RWPE2 (cell line): ENCODE data around the gene CGN.

ENCODE experiments used
- ATAC-seq: fragments of 200-7000 bp; cut with Tn5 transposase; 3 replicates; pipeline ENCODE4 v1.9.1; 2021; ENCODE audit warnings: low read depth
- DNase-seq: peaks from one replicate; pipeline ENCODE4 v3.0.0-alpha.2; 2020; ENCODE audit warnings: low spot score
- H3K27ac ChIP-seq: fragments of 450-650 bp; 2 replicates; pipeline ENCODE4 v1.5.1; 2017; ENCODE audit warnings: mild to moderate bottlenecking; ENCODE audit not compliant: poor library complexity, severe bottlenecking
- H3K27me3 ChIP-seq: fragments of 250-450 bp; sonication (Bioruptor Pico); 2 replicates; pipeline ENCODE4 v1.5.1; 2021; ENCODE audit warnings: mild to moderate bottlenecking, moderate library complexity; ENCODE audit not compliant: insufficient read depth, poor library complexity, severe bottlenecking
- H3K36me3 ChIP-seq: fragments of 250-450 bp; sonication (Bioruptor Pico); 2 replicates; pipeline ENCODE4 v1.5.1; 2020; ENCODE audit warnings: low read depth, mild to moderate bottlenecking, moderate library complexity
- H3K4me1 ChIP-seq: fragments of 250-450 bp; sonication (Bioruptor Pico); 2 replicates; pipeline ENCODE4 v1.5.1; 2021; ENCODE audit warnings: mild to moderate bottlenecking, moderate library complexity; ENCODE audit not compliant: insufficient read depth, poor library complexity, severe bottlenecking
- H3K4me3 ChIP-seq: fragments of 250-450 bp; sonication (Bioruptor Pico); 2 replicates; pipeline ENCODE4 v1.5.1; 2021; ENCODE audit warnings: mild to moderate bottlenecking, moderate library complexity; ENCODE audit not compliant: severe bottlenecking
- H3K9me3 ChIP-seq: fragments of 250-450 bp; sonication (Bioruptor Pico); 2 replicates; pipeline ENCODE4 v1.5.1; 2021; ENCODE audit warnings: mild to moderate bottlenecking, moderate library complexity; ENCODE audit not compliant: severe bottlenecking
- TF ChIP-seq, protein P1 (sequence below): fragments of 450-650 bp; IDR thresholded peaks from one replicate; pipeline ENCODE4 v1.5.1; 2017; ENCODE audit warnings: mild to moderate bottlenecking, moderate library complexity; ENCODE audit not compliant: poor library complexity, severe bottlenecking

Gene CGN

DNA sequence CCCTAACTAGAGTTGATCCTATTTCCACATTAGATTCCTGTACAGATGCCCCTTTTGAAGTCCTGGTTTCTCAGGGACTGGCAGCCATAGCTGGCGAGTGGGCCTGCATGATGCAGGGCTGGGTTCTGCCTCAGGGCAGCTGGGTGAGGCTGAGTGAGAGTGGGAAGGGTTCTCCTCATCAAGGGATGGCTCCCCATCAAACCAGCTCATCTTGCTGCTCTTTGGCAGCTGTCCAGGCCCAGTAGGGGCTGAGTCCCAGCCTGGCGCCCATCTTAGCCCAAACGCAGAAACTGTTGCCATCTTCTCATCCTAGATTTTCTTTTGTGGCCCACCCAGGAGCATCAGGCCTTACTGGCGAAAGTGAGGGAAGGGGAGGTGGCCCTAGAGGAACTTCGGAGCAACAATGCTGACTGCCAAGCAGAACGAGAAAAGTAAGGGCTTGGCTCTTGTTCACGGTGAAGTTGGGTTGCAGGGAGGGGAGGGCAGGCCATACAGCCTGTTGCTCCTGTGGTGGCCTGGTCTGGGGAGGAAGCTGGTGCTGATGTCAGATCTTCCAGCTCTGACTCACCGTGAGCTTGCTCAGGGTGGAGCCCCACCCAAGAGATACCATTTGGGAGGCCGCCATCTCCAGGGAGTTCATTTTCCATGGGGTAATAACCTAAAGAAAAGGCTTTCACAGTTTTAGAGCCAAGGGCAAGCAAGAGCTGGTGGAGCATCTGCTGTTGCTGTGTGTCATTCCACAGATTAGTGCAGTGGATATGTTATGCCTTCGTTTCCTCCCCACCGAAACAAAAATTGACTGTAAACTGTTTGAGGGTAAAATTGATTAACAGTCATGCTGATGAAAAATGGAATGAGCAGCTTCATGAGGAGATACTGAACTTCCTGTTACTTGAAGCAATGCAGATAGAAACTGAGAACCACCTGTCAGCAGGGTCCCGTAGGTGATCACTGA, 63.7 kb downstream of the CGN start:
- Histone ChIP-seq H3K4me3 (no peak overlapping the region), H3K4me1 (peaks cover 34% of the 10 kb centered on the region), H3K27ac (peak overlapping the region; percentile 73), H3K27me3 (no peaks in the 10 kb centered on the region), H3K9me3 (no peaks in the 10 kb centered on the region), H3K36me3 (peaks cover 100% of the 10 kb centered on the region)
- TF ChIP-seq, protein P1, sequence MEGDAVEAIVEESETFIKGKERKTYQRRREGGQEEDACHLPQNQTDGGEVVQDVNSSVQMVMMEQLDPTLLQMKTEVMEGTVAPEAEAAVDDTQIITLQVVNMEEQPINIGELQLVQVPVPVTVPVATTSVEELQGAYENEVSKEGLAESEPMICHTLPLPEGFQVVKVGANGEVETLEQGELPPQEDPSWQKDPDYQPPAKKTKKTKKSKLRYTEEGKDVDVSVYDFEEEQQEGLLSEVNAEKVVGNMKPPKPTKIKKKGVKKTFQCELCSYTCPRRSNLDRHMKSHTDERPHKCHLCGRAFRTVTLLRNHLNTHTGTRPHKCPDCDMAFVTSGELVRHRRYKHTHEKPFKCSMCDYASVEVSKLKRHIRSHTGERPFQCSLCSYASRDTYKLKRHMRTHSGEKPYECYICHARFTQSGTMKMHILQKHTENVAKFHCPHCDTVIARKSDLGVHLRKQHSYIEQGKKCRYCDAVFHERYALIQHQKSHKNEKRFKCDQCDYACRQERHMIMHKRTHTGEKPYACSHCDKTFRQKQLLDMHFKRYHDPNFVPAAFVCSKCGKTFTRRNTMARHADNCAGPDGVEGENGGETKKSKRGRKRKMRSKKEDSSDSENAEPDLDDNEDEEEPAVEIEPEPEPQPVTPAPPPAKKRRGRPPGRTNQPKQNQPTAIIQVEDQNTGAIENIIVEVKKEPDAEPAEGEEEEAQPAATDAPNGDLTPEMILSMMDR, result no peak
- DNase-seq (peak; percentile 73), ATAC-seq (peak; percentile 82)

DNA sequence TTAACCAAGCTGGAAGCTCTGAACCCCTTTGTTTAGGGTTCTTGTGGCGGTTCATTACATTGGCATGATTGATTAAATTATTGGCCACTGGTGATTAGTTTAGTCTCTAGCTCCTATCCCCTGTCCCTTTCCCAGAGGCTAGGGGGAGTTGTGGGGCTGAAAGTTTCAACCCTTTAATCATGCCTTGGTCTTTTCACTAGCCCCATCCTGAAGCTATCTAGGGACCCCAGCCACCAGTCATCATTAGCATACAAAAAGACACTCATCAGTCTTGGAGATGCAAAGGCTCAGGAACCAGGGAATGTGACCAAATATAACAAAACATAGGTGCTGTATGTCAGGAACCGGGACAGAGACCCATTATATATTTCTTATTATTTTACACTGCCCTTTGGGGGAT, 66.0 kb downstream of the CGN start:
- Histone ChIP-seq H3K36me3 (peaks cover 99% of the 10 kb centered on the region), H3K27ac (peak overlapping the region; percentile 42), H3K4me3 (no peak overlapping the region), H3K27me3 (no peaks in the 10 kb centered on the region), H3K4me1 (peaks cover 21% of the 10 kb centered on the region), H3K9me3 (no peaks in the 10 kb centered on the region)
- DNase-seq (no peak), ATAC-seq (no peak)
- TF ChIP-seq, protein P1, result no peak

DNA sequence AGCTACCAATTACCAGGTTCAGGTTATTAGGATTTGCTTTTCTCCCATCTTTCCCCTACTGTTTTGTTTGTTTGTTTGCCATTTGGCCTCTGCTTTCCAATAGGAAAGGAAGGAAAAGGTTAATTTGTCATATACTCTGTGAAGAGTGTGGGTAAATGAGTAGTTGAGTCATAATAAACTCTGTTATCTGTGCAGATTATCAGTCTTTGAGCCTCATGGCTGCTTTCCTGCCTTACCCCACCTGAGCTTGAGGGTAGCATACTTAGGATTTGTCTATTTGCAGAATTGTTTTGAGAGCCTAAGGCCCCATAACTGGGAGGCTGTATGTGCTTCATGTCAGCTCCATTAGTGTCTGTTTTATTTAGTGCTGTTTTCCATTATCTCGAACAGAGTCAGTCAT, 67.8 kb downstream of the CGN start:
- Histone ChIP-seq H3K9me3 (no peaks in the 10 kb centered on the region), H3K27ac (peak overlapping the region; percentile 42), H3K4me1 (peaks cover 26% of the 10 kb centered on the region), H3K36me3 (peaks cover 93% of the 10 kb centered on the region), H3K4me3 (no peak overlapping the region), H3K27me3 (no peaks in the 10 kb centered on the region)
- TF ChIP-seq, protein P1, result no peak
- DNase-seq, result no peak
- no peak for ATAC-seq

DNA sequence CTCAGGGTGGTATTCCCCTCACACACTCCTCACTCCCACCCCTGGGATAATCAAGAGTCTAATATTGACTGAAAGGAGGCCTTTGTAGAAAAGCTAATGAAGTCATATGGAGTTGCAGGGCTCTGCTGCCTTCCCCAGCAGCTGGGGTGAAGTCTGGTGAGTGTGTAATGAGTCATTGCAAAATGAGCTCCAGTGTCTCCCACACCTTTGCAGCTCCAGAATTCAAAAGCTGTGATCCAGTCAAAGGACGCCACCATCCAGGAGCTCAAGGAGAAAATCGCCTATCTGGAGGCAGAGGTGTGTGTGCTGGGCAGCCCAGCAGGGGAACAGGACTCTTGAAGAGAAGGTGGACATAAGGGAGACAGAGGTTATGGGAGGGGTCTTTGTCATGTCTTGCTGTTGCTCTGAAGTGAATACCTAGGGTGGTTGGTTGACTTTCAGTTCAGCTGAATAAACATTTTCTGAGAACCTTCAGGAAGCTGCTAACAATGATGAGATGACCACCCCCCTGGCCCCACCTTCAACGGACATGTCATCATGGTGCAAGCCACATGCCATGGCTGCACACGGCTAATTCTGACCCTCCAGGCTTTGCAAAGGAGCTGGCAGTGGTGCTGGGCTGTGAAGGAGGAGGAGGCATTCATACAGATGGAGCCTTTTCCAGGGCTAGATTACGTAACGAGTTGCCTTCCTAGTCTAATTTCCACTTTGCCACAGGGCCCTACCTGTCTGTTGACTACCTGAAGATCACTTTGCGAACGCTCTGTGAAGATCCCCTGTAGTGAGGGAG, 68.4 kb downstream of the CGN start:
- no peak for DNase-seq
- peaks cover 28% of the 10 kb centered on the region for H3K4me1 ChIP-seq
- H3K36me3 ChIP-seq, result peaks cover 86% of the 10 kb centered on the region
- no peak overlapping the region for H3K4me3 ChIP-seq
- peak; percentile 58 for ATAC-seq
- no peaks in the 10 kb centered on the region for H3K9me3 ChIP-seq
- H3K27me3 ChIP-seq, result no peaks in the 10 kb centered on the region
- TF ChIP-seq, protein P1, result no peak
- H3K27ac ChIP-seq, result peak overlapping the region; percentile 42
